Measurements from ENCODE around the gene POLR3A. TPM values are rescaled to one million over a fixed set of nuclear protein-coding genes. Genes with fewer than 3 reads are reported as not detected.

Gene POLR3A
- total RNA-seq, 6 experiments from 2014 or later: 5.5 to 8.5 (median 6.4) TPM

GRCh38 chr10:77978360-77978759 is 51.0 kb downstream of the POLR3A start:
- no peak for ATAC-seq
- peaks cover 2 to 64% (median 26%) of the 10 kb centered on the region in 4 donors for H3K36me3 ChIP-seq

GRCh38 chr10:77977934-77978333 is 51.4 kb downstream of the POLR3A start:
- DNase-seq (no peak), ATAC-seq (no peak)
- no peak overlapping the region for H3K27ac ChIP-seq
- H3K36me3 ChIP-seq: peaks cover 2 to 60% (median 24%) of the 10 kb centered on the region in 4 donors
- H3K4me3 ChIP-seq: no peak overlapping the region
- 100% methylated on average over 1 of the region's 3 CpGs for WGBS (ENCODE audit: insufficient coverage, low coverage, low lambda C conversion rate, missing lambda C conversion rate)
- peaks cover 0 to 10% (median 0%) of the 10 kb centered on the region in 4 donors for H3K4me1 ChIP-seq
- intact Hi-C loops (cut with DNase I): no loop called here
- H3K9me3 ChIP-seq: no peaks in the 10 kb centered on the region
- TF ChIP-seq CTCF (IDR thresholded peaks at IDR 0.05) (no peak), POLR2A (IDR thresholded peaks at IDR 0.05) (no peak)
- H3K27me3 ChIP-seq: no peaks in the 10 kb centered on the region

More at GRCh38 chr10:77978360-77978759, 51.0 kb downstream of the POLR3A start:
- Histone ChIP-seq H3K4me1 (peaks cover 0 to 10% (median 0%) of the 10 kb centered on the region in 4 donors), H3K4me3 (no peak overlapping the region), H3K27me3 (no peaks in the 10 kb centered on the region), H3K9me3 (no peaks in the 10 kb centered on the region), H3K27ac (no peak overlapping the region)
- WGBS (ENCODE audit: insufficient coverage, low coverage, low lambda C conversion rate, missing lambda C conversion rate): 80% methylated on average over 1 of the region's 6 CpGs
- intact Hi-C loops (cut with DNase I): no loop called here
- no peak for DNase-seq
- no peak for TF ChIP-seq POLR2A (IDR thresholded peaks at IDR 0.05)
- TF ChIP-seq CTCF (IDR thresholded peaks at IDR 0.05): no peak

- H3K27me3 ChIP-seq: no peaks in the 10 kb centered on the region
- TF ChIP-seq POLR2A (IDR thresholded peaks at IDR 0.05): no peak
- no peak for TF ChIP-seq CTCF (IDR thresholded peaks at IDR 0.05)
- ATAC-seq: no peak
- H3K9me3 ChIP-seq: no peaks in the 10 kb centered on the region
- H3K4me3 ChIP-seq: no peak overlapping the region
- 97% methylated on average over 6 of the region's 7 CpGs for WGBS (ENCODE audit: insufficient coverage, low coverage, low lambda C conversion rate, missing lambda C conversion rate)
- H3K27ac ChIP-seq: no peak overlapping the region
- H3K4me1 ChIP-seq: peaks cover 0 to 10% (median 0%) of the 10 kb centered on the region in 4 donors
- peaks cover 2 to 53% (median 20%) of the 10 kb centered on the region in 4 donors for H3K36me3 ChIP-seq
- intact Hi-C loops (cut with DNase I): no loop called here
- DNase-seq: no peak
Measured at GRCh38 chr10:77977016-77977415, 52.3 kb downstream of the POLR3A start.

- ATAC-seq: peak; percentile 48 to 67 (median 56)
- H3K36me3 ChIP-seq: peaks cover under 1 to 37% (median 10%) of the 10 kb centered on the region in 4 donors
- 65% methylated on average over 5 of the region's 9 CpGs for WGBS (ENCODE audit: insufficient coverage, low coverage, low lambda C conversion rate, missing lambda C conversion rate)
Measured at GRCh38 chr10:77975086-77975666, 54.1 kb downstream of the POLR3A start.

More at GRCh38 chr10:77975086-77975666, 54.1 kb downstream of the POLR3A start:
- intact Hi-C loops (cut with DNase I): no loop called here
- no peaks in the 10 kb centered on the region for H3K9me3 ChIP-seq
- H3K27me3 ChIP-seq: no peaks in the 10 kb centered on the region
- H3K4me3 ChIP-seq: no peak overlapping the region
- peak overlapping the region in 1 of 3 donors; percentile 45 for H3K27ac ChIP-seq
- TF ChIP-seq CTCF (IDR thresholded peaks at IDR 0.05) (no peak), POLR2A (IDR thresholded peaks at IDR 0.05) (no peak)
- H3K4me1 ChIP-seq: peaks cover 0 to 20% (median 4%) of the 10 kb centered on the region in 4 donors
- peak; percentile 31 to 63 (median 54) for DNase-seq

All from right lobe of liver (tissue), 6 donors.